HG03558 (cell line): ENCODE results near the gene CUL3.
A peak's percentile ranks its signal among the peaks of the same experiment; 100 is the strongest.
"Not testable (repeated sequence)": the region's sequence is repeated elsewhere in the genome, so short reads cannot be mapped to it uniquely, and the experiment has no call there.

Experiments
- ATAC-seq: cut with Tn5 transposase; IDR thresholded peaks from one replicate; pipeline ENCODE4 v1.9.1; 2021; ENCODE audit warnings: moderate number of reproducible peaks; ENCODE audit not compliant: unreplicated experiment; ENCODE audit errors: extremely low read depth

Gene CUL3

GRCh38 chr2:224583033-224583432 is 2.1 kb downstream of the CUL3 start:
- ATAC-seq: not testable (repeated sequence)

- no peak for ATAC-seq
Measured at GRCh38 chr2:224580248-224580647, 4.9 kb downstream of the CUL3 start.

DNA sequence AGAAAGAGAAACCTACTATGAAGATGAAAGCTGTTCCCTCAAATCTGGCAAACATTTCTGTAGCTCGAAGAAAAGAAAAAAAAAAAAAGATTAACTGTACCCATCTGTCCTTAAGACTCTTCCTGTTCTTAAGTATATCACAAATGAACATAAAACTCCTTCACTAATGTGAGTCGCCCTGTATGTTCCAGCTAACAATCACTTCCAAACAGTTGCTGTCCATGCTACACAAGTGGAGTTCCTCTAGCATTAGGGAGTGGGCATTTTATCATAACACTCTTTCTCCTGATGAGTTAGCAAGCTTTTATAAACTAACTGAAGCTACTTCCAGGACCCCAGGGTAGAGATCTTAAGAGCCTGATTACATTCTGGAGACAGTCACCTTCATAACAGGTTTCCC is 5.8 kb downstream of the CUL3 start:
- ATAC-seq: no peak

GRCh38 chr2:224577541-224577940 is 7.6 kb downstream of the CUL3 start:
- no peak for ATAC-seq

DNA sequence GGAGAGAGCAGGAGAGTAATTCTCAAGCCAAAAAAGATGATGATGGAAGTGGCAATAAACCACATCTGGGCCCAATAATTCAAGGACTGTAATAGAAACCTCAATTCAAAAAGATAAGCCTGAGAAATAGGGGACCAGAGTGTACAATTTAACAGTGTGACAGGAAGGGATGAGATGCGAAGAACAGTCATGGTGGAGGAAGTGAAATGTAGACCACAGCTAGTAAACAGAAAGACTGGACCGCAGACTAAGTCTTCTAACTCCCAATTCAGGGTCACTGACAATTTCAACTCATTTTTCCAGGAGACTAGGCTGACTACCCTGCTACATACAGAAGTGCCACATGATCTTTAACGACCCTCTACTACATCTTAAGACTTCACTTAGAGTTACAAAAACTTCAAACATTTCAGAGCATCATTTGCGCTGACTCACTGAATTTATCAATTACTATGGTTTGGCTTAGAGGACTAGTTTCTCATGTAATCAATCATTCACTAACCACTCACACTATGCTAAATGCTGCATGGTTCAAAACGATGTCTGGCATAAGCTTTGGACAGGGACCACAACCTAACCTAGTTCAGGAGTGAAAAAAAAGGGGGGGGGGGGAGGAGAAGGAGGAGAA is 9.0 kb downstream of the CUL3 start:
- ATAC-seq: peak; percentile 66

DNA sequence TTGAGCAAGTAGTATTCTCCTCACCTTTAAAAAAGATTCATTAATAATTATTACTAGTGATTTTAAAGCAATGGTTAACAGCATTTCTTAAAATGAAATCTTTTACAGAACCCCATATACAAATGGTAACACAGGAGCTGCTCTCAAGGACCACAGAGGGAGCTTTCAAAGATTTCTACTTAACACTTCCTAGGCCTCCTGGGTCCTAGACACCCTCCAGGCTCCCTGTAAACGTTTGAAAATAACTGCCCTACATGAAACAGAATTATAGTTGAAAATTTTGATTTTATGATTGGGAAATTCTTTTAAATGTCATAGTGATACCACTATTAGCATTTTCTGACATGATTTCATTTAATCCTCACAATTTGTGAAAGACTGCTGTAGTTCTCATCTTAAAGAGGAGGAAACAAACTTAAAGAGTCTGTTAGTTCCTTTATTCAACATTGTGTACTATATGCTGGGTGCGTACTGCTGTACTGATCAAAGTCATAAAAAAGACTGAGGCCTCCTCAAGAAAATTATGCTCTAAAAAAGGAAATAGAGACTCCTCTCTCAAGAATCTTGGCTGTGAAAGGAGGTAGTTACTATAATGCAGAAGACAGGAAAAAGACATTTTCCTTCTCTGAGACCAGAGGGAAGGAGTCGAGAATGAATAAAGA is 10.6 kb downstream of the CUL3 start:
- ATAC-seq: no peak

DNA sequence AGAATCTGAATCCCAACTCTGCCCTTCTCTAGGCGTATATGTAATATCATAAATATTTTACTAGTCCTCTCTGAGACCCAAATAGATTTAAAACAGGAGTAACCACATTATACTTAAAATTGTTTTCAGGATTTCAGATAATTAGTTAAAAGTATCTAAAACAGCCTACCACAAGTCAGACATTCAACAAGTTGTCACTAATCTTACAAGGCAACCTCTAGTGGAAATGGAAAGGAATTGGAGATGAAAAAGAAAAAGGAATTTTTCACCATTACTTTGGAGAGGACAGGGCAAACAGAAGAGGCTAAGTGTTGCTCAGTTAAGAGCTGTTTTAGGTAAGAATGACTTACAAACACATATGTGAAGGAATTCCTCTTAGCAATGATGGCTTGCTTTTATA is 11.4 kb downstream of the CUL3 start:
- ATAC-seq: no peak

GRCh38 chr2:224572338-224572737 is 12.8 kb downstream of the CUL3 start:
- ATAC-seq: no peak

- ATAC-seq: peak; percentile 54
Measured at GRCh38 chr2:224570328-224570993, 14.7 kb downstream of the CUL3 start.

DNA sequence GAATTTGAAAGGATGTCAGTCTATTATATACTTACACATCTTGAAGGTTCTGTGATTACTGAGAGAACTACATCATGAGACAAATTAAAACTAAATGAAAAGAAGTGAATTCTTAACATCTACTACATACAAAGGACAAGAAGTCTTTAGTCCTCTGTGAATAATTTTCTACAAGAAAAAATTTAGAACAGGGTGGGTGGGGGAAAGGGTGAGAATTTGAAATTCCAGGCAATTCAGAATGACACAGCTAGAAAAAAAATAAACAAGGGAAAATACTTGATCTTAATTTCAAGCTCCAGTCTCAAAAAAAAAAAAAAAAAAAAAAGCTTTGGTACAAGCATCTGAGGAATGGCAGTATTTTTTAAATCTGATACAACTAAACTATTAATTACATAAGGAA is 15.5 kb downstream of the CUL3 start:
- no peak for ATAC-seq

DNA sequence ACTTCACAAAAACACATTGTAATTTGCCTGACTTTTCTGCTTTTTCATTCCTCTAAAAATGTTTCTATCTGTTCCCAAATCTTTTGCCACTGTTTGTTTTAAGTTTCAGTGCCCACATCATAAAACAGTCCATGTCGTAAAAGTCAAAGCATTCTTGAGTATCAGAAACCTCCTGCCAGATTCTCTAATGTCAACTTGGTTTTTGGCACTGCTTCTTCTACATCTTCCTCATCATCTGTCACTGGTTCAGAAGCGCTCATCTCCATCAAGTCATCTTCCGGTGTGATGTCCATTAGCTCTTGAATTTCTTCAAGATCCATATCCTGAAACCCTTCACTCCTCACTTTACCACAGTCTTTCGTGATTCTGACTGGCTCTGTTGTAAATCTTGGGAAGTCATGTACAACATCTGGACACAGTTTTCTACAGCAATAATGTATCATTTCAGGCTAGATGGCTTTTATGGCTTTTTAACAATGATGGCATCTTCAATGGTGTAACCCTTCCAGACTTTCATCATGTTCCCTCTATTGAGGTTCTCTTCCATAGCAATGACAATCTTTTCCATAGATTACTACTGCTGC is 19.6 kb downstream of the CUL3 start:
- ATAC-seq: no peak

DNA sequence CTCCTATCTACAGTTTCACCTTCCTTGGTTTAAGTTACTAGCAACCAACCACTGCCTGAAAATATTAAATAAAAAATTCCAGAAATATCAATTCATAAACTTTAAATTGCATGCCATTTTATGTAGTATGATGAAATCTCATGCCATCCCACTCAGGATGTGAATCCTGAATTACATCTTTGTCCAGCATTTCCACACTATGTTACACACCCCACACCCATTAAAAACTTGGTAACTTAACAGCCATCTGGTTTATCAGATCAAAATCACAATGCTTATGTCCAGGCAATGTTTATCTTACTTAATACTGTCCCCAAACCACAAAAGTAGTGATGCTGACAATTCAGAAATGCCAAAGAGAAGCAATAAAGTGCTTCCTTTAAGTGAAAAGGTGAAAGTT is 21.6 kb downstream of the CUL3 start:
- no peak for ATAC-seq

- no peak for ATAC-seq
Measured at GRCh38 chr2:224562831-224563230, 22.3 kb downstream of the CUL3 start.

DNA sequence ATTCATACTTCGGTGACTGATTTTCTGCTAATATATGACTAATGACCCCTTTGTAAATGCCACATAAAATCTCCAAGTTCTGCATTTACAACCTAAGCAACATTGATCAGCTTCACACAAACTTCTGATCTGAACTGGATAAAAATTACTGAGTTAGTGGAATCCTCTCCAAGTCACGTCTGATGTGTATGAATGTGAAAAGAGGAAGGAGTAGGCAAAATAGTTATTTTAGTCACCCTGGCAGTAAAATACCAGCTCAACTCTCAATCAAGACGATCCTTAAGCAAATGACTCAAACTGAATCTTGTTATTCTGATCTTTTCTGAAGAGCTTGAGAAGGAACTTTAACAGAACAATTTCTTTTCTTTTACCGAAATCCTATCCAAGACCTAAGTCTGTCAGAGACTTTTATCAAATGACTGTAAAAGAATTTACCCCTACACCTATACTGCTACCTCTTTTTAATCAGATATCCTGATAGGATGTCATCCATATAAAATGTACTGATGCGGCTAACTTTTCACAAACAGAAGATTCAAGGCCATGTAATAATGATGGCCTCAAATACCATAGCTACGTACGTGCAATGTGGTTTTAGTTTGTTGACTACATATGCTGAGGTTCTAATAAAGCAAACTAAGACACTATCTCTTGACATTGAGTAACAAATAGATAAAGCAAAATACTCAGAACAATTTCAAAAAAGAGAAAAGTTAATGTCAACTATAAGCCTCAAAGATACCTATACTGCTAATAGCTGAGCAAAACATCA is 23.7 kb downstream of the CUL3 start:
- peak; percentile 76 for ATAC-seq

- ATAC-seq: no peak
Measured at GRCh38 chr2:224560549-224560948, 24.6 kb downstream of the CUL3 start.

- ATAC-seq: no peak
Measured at GRCh38 chr2:224557610-224558009, 27.6 kb downstream of the CUL3 start.

DNA sequence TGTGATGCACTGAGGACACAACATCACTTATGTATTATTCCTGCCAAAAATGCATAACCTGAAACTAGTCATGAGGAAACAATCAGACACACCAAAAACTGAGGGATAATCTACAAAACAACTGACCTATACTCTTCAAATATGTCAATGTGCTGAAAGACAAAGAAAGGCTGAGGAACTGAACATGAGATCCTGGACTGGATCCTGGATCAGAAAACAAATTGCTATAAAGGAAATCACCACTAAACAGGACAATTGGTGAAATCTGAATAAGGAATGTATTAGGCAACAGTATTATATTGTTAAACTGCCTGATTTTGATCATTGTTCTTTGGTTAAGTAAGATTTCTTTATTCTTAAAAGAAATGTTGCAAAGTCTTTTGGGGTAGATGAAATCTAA is 28.8 kb downstream of the CUL3 start:
- ATAC-seq: no peak

GRCh38 chr2:224555823-224556366 is 29.3 kb downstream of the CUL3 start:
- no peak for ATAC-seq

DNA sequence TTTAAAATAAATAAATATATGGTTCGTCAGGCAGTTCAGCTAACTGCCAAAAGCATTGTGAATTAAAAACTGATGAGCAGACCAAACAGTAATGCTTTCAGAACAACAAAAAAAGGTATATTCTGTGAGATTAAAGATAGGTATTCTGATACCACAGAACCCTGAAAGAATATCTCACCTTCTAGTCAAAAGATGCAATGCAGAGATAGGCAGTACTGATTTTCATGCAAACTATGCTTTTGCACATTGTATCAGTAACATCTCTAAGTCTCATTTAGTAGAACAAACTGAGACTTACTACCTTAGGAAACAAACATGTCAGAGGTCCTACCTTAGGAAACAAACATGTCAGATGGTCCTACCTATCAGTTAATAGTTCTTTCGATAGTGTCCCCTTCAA is 32.4 kb downstream of the CUL3 start:
- ATAC-seq: no peak

GRCh38 chr2:224551693-224552092 is 33.5 kb downstream of the CUL3 start:
- ATAC-seq: no peak
